ENCODE measurements around the gene MBD3L2. TPM values are rescaled to one million over a fixed set of nuclear protein-coding genes. Genes with fewer than 3 reads are reported as not detected.
"Not testable (repeated sequence)": the region's sequence is repeated elsewhere in the genome, so short reads cannot be mapped to it uniquely, and the experiment has no call there.

MBD3L2 gene
- total RNA-seq, 4 donors from 2014 or later: not detected

GRCh38 chr19:7007859-7008258 lies 41.3 kb upstream of the MBD3L2 start:
- TF ChIP-seq CTCF (IDR thresholded peaks at IDR 0.05) (no peak), POLR2AphosphoS5 (IDR thresholded peaks at IDR 0.05) (no peak), EP300 (IDR thresholded peaks at IDR 0.05) (no peak), POLR2A (IDR thresholded peaks at IDR 0.05) (no peak)
- Histone ChIP-seq H3K4me1 (no peaks in the 10 kb centered on the region), H3K4me3 (no peak overlapping the region), H3K27ac (no peak overlapping the region), H3K36me3 (no peaks in the 10 kb centered on the region), H3K27me3 (no peaks in the 10 kb centered on the region), H3K9me3 (no peaks in the 10 kb centered on the region)
- ATAC-seq: no peak
- 30 to 50% methylated on average over 1 to 2 of the region's 4 CpGs for WGBS, 2 donors (ENCODE audit: low coverage in 1 of 2)

GRCh38 chr19:7010722-7011593 lies 38.2 kb upstream of the MBD3L2 start:
- Histone ChIP-seq H3K27ac (no peak overlapping the region), H3K36me3 (no peaks in the 10 kb centered on the region), H3K9me3 (peaks cover 0 to 14% (median 0%) of the 10 kb centered on the region in 3 donors), H3K4me3 (no peak overlapping the region), H3K4me1 (no peaks in the 10 kb centered on the region), H3K27me3 (no peaks in the 10 kb centered on the region)
- ATAC-seq: no peak
- TF ChIP-seq POLR2A (IDR thresholded peaks at IDR 0.05) (no peak), POLR2AphosphoS5 (IDR thresholded peaks at IDR 0.05) (no peak), EP300 (IDR thresholded peaks at IDR 0.05) (no peak), CTCF (IDR thresholded peaks at IDR 0.05) (no peak)
- WGBS, 2 donors (ENCODE audit: low coverage in 1 of 2): 85 to 87% methylated on average over 5 to 9 of the region's 12 CpGs

- Histone ChIP-seq H3K4me3 (no peak overlapping the region), H3K36me3 (no peaks in the 10 kb centered on the region), H3K27ac (no peak overlapping the region), H3K4me1 (no peaks in the 10 kb centered on the region), H3K27me3 (peaks cover 11% of the 10 kb centered on the region), H3K9me3 (peaks cover 0 to 14% (median 0%) of the 10 kb centered on the region in 3 donors)
- 13 to 62% methylated on average over 1 to 4 of the region's 4 CpGs for WGBS, 2 donors (ENCODE audit: low coverage in 1 of 2)
- ATAC-seq: no peak
- TF ChIP-seq POLR2AphosphoS5 (IDR thresholded peaks at IDR 0.05) (no peak), POLR2A (IDR thresholded peaks at IDR 0.05) (no peak), CTCF (IDR thresholded peaks at IDR 0.05) (no peak), EP300 (IDR thresholded peaks at IDR 0.05) (no peak)
Measured at GRCh38 chr19:7013678-7014077, 35.4 kb upstream of the MBD3L2 start.

GRCh38 chr19:7018828-7019227 lies 30.3 kb upstream of the MBD3L2 start:
- TF ChIP-seq POLR2A (IDR thresholded peaks at IDR 0.05) (no peak), POLR2AphosphoS5 (IDR thresholded peaks at IDR 0.05) (no peak), CTCF (IDR thresholded peaks at IDR 0.05) (no peak), EP300 (IDR thresholded peaks at IDR 0.05) (no peak)
- H3K9me3 ChIP-seq: peaks cover 0 to 11% (median 0%) of the 10 kb centered on the region in 3 donors
- no peak overlapping the region for H3K4me3 ChIP-seq
- no peak overlapping the region for H3K27ac ChIP-seq
- H3K36me3 ChIP-seq: no peaks in the 10 kb centered on the region
- peaks cover 11% of the 10 kb centered on the region for H3K27me3 ChIP-seq
- 71 to 78% methylated on average over 3 to 4 of the region's 6 CpGs for WGBS, 2 donors (ENCODE audit: low coverage in 1 of 2)
- no peak for ATAC-seq
- no peaks in the 10 kb centered on the region for H3K4me1 ChIP-seq

- not testable (repeated sequence) for H3K4me3 ChIP-seq, H3K4me1 ChIP-seq, ATAC-seq, H3K9me3 ChIP-seq, H3K36me3 ChIP-seq, H3K27ac ChIP-seq
- WGBS, 2 donors (ENCODE audit: low coverage in 1 of 2): no CpG with 5 or more reads among the region's 6 CpGs
- H3K27me3 ChIP-seq: peaks cover 11% of the 10 kb centered on the region
Measured at GRCh38 chr19:7021331-7021730, 27.8 kb upstream of the MBD3L2 start, which contains the start of gene MBD3L2B. MBD3L2B (minus strand) TSS chr19:7021431; CDS start chr19:7021397, 34 bp downstream.

- not testable (repeated sequence) for H3K9me3 ChIP-seq, H3K27ac ChIP-seq, H3K36me3 ChIP-seq, ATAC-seq, H3K27me3 ChIP-seq, H3K4me1 ChIP-seq, H3K4me3 ChIP-seq
- WGBS, 2 donors (ENCODE audit: low coverage in 1 of 2): no CpG with 5 or more reads among the region's 1 CpG
Measured at GRCh38 chr19:7028790-7029189, 20.3 kb upstream of the MBD3L2 start.

- not testable (repeated sequence) for H3K9me3 ChIP-seq, ATAC-seq, H3K4me1 ChIP-seq, H3K4me3 ChIP-seq, H3K27ac ChIP-seq, H3K27me3 ChIP-seq, H3K36me3 ChIP-seq
- WGBS, 2 donors (ENCODE audit: low coverage in 1 of 2): no CpG with 5 or more reads among the region's 9 CpGs
Measured at GRCh38 chr19:7030278-7030677, 18.8 kb upstream of the MBD3L2 start, which contains the start of gene MBD3L5. MBD3L5 (plus strand) TSS chr19:7030578; CDS start chr19:7030612, 34 bp downstream.

GRCh38 chr19:7040079-7040478 lies 9.0 kb upstream of the MBD3L2 start, which contains the start of gene MBD3L4:
MBD3L4 (minus strand) TSS chr19:7040179; CDS start chr19:7040144, 35 bp downstream.
- WGBS, 2 donors (ENCODE audit: low coverage in 1 of 2): no CpG with 5 or more reads among the region's 9 CpGs
- not testable (repeated sequence) for ATAC-seq, H3K4me3 ChIP-seq, H3K9me3 ChIP-seq, H3K27ac ChIP-seq, H3K4me1 ChIP-seq, H3K27me3 ChIP-seq, H3K36me3 ChIP-seq
